ENCODE results near the gene OR4K17.
"Not testable (repeated sequence)": the region's sequence is repeated elsewhere in the genome, so short reads cannot be mapped to it uniquely, and the experiment has no call there.

Gene OR4K17, protein sequence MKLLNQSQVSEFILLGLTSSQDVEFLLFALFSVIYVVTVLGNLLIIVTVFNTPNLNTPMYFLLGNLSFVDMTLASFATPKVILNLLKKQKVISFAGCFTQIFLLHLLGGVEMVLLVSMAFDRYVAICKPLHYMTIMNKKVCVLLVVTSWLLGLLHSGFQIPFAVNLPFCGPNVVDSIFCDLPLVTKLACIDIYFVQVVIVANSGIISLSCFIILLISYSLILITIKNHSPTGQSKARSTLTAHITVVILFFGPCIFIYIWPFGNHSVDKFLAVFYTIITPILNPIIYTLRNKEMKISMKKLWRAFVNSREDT

GRCh38 chr14:20110438-20110837 is at the start of gene OR4K17:
TSS of gene OR4K17 (plus strand) at chr14:20110739. CDS start at chr14:20117500, 6,761 bp downstream.
- no peak for DNase-seq

- no peak for DNase-seq
Measured at GRCh38 chr14:20092050-20092449, 18.5 kb upstream of the OR4K17 start.

DNA sequence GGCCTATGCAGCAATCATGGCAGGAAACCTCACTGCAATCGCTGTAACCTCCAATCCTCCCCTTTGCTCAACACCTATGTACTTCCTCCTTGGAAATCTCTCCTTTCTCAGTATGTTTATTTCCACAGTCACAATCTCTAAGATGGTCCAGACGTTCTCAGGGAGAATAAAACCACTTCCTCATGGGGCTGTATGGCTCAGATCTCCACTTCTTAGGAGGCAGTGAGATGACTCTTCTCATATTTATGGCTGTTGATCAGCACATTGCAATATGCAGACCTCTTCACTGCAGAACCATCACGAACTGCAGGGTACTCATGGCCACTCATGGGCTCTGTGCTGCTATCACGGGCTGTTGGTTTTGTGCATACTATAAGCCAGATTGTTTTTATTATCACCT is 17.1 kb upstream of the OR4K17 start:
- no peak for DNase-seq

GRCh38 chr14:20098926-20099770 is 11.4 kb upstream of the OR4K17 start:
- not testable (repeated sequence) for DNase-seq

GRCh38 chr14:20112321-20112720 is 1.8 kb downstream of the OR4K17 start:
- DNase-seq: no peak

GRCh38 chr14:20116748-20117147 is 6.2 kb downstream of the OR4K17 start:
- no peak for DNase-seq

- no peak for DNase-seq
Measured at GRCh38 chr14:20118795-20119194, 8.3 kb downstream of the OR4K17 start.

GRCh38 chr14:20138520-20138919 is 28.0 kb downstream of the OR4K17 start, which contains the start of gene OR4N5:
TSS of gene OR4N5 (plus strand) at chr14:20138820. CDS start at chr14:20143736, 4,916 bp downstream.
- no peak for DNase-seq

DNA sequence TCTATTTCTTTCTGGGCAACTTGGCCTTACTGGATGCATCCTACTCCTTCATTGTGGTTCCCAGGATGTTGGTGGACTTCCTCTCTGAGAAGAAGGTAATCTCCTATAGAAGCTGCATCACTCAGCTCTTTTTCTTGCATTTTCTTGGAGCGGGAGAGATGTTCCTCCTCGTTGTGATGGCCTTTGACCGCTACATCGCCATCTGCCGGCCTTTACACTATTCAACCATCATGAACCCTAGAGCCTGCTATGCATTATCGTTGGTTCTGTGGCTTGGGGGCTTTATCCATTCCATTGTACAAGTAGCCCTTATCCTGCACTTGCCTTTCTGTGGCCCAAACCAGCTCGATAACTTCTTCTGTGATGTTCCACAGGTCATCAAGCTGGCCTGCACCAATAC is 33.4 kb downstream of the OR4K17 start:
- no peak for DNase-seq

- DNase-seq: no peak
Measured at GRCh38 chr14:20144820-20145219, 34.3 kb downstream of the OR4K17 start.

- DNase-seq: no peak
Measured at GRCh38 chr14:20164462-20164861, 53.9 kb downstream of the OR4K17 start.

DNA sequence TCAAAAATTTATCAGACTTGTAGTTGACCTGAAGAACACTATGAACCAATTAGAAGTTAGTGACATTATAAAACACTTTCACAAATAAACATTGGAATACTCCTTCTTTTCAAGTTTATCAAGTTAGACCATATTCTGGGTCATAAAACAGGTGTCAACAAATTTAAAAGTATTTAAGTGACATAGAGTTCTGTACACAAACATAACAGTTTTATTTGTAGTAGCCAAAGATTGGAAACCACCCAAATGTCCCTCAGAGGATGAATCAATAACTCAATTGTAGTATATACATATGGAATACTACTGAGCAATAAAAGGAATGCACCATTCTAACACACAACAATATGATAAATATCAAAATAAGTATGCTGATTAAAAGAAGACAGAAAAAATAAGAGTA is 56.6 kb downstream of the OR4K17 start:
- DNase-seq: no peak

DNA sequence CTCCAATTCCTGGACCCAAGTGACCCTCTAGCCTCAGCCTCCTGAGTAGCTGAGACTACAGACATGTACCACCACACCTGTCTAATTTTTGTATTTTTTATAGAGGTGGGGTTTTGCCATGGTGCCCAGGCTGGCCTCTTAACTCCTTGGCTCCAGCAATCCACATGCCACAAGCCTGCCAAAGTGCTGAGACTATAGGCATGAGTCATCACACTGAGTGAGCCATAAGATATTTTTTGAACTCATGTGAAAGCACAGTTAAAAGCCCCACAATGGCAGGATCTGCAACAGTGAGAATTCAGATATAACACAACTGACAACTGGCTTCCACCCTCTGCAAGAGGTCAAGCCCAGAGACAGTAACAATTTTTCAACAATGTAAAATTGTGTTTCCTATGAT is 59.3 kb downstream of the OR4K17 start:
- not testable (repeated sequence) for DNase-seq

Data from amniotic stem cell (primary cell).